Osteocyte (in vitro differentiated cells): ENCODE measurements around the gene NID1. TPM values are rescaled to one million over a fixed set of nuclear protein-coding genes. Genes with fewer than 3 reads are reported as not detected.

Experiments
- DNase-seq: peaks from one replicate; pipeline ENCODE4 v3.0.0; 2021; ENCODE audit warnings: mixed read lengths; ENCODE audit not compliant: unreplicated experiment; ENCODE audit errors: extremely low spot score
- H3K27ac Mint-ChIP-seq: one replicate; pipeline ENCODE4 v1.8.0; 2021; ENCODE audit warnings: mild to moderate bottlenecking, mixed read lengths; ENCODE audit not compliant: unreplicated experiment
- H3K27me3 Mint-ChIP-seq: one replicate; pipeline ENCODE4 v1.8.0; 2021; ENCODE audit warnings: mixed read lengths; ENCODE audit not compliant: unreplicated experiment
- H3K36me3 Mint-ChIP-seq: one replicate; pipeline ENCODE4 v1.8.0; 2021; ENCODE audit warnings: mixed read lengths; ENCODE audit not compliant: unreplicated experiment
- H3K4me1 Mint-ChIP-seq: one replicate; pipeline ENCODE4 v1.8.0; 2021; ENCODE audit warnings: mixed read lengths; ENCODE audit not compliant: unreplicated experiment
- H3K4me3 Mint-ChIP-seq: one replicate; pipeline ENCODE4 v1.8.0; 2021; ENCODE audit warnings: mild to moderate bottlenecking, moderate library complexity, mixed read lengths; ENCODE audit not compliant: unreplicated experiment
- H3K9me3 Mint-ChIP-seq: one replicate; pipeline ENCODE4 v1.8.0; 2021; ENCODE audit warnings: mixed read lengths; ENCODE audit not compliant: unreplicated experiment
- CTCF ChIP-seq: fragments of 200-600 bp; sonication (generic); IDR thresholded peaks from 2 replicates; pipeline ENCODE4 v1.5.0; 2021; ENCODE audit warnings: antibody characterized with exemption, mild to moderate bottlenecking, moderate library complexity
- total RNA-seq: library from RNA; stranded (reverse); gene quantifications from 2 replicates; pipeline ENCODE4 v1.2.1, GENCODE V29; 2021

Gene NID1
- total RNA-seq, 1 donor from 2014 or later: 142 TPM

DNA sequence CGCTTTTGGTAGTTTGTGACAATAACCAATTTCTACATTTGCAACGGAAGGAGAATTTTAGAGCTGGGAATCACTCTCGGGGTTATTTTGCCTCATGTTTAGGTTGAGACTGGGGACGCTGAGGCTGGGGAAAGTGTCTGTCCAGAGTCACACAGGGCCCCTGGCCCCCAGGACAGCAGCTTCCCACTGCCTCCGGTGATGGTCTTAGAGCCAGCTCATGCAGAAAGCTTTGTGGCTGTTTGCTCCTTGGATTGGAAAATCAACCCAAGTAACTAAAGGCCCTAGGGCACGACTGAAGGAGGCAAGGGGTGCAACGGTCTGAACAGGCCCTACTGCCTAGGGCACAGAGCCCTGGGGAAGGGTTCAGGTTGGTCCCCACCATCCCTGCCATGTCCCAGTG, 72.0 kb downstream of the NID1 start:
- H3K9me3 Mint-ChIP-seq: peaks cover 25% of the 10 kb centered on the region
- no peak overlapping the region for H3K4me3 Mint-ChIP-seq
- no peak for TF ChIP-seq CTCF
- H3K27me3 Mint-ChIP-seq: no peaks in the 10 kb centered on the region
- no peaks in the 10 kb centered on the region for H3K4me1 Mint-ChIP-seq
- H3K36me3 Mint-ChIP-seq: peaks cover 43% of the 10 kb centered on the region
- H3K27ac Mint-ChIP-seq: no peak overlapping the region
- no peak for DNase-seq

DNA sequence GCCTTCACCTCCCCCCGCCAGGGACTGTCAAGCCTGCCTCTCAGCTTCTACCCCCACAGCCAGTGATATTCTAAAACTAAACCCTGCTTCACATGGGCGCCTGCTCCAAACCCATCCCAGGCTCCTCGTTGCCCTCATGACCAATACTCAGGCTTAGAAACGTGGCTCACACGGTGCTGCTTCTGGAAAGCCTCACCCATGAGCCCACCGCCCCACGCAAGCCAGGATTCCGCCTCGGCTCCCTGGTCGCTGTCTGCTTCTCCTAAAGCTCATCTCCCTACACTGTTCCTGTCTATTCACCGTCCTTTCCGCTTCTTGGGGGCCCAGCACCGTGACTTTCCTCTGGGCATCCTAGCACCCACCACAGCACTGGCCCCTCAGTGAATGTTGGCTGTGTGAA, 72.5 kb downstream of the NID1 start:
- peaks cover 48% of the 10 kb centered on the region for H3K36me3 Mint-ChIP-seq
- H3K4me1 Mint-ChIP-seq: no peaks in the 10 kb centered on the region
- H3K9me3 Mint-ChIP-seq: peaks cover 29% of the 10 kb centered on the region
- no peak overlapping the region for H3K27ac Mint-ChIP-seq
- no peak overlapping the region for H3K4me3 Mint-ChIP-seq
- no peak for DNase-seq
- no peak for TF ChIP-seq CTCF
- no peaks in the 10 kb centered on the region for H3K27me3 Mint-ChIP-seq

DNA sequence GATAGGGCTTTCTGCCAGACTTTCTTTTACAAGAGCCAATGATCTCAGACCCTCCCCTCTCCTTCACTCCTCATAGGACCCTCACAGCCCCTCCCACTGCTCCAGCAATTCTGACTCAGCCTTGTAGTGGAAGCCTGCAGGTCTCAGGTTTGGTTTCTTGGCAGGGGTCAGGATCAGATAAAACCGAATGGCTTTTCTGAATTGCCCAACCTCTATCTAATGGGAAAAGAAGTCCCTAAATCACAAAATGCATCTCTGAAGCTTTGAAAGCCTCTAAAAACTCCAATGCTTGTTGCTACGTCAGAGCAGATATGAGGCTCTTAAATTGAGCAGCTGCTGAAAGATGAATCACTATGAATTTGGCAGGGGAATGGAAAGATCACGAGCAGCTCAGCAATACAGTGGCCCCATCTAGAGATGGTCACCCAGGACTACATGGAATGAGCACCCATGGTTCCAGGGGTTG, 74.5 kb downstream of the NID1 start:
- Mint-ChIP-seq H3K9me3 (peaks cover 29% of the 10 kb centered on the region), H3K27ac (no peak overlapping the region), H3K27me3 (no peaks in the 10 kb centered on the region), H3K36me3 (peaks cover 47% of the 10 kb centered on the region), H3K4me3 (no peak overlapping the region), H3K4me1 (peaks cover 6% of the 10 kb centered on the region)
- DNase-seq: no peak
- TF ChIP-seq CTCF: no peak

- no peak for TF ChIP-seq CTCF
- Mint-ChIP-seq H3K9me3 (peaks cover 29% of the 10 kb centered on the region), H3K27me3 (no peaks in the 10 kb centered on the region), H3K4me3 (no peak overlapping the region), H3K4me1 (peaks cover 18% of the 10 kb centered on the region), H3K36me3 (peaks cover 47% of the 10 kb centered on the region), H3K27ac (no peak overlapping the region)
- DNase-seq: no peak
Observed at GRCh38 chr1:235989105-235989504, 75.8 kb downstream of the NID1 start.

DNA sequence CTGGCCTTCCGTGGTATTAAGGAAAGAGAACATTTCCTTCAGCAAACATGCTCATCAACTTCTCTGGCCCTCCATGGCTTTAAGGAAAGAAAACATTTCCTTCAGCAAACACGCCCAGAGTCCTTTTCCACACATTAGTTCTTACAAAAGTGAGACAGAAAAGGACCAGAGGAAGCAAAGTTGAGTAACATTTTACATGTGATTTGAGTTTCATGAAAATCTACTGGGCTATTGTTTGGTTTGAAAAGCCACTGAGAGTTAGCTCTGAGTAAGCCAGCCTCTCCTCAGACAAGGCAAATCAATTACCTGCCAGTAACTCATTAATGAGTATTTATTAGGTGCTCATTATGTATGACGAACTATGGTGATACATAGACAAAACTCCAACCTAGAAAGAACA, 78.0 kb downstream of the NID1 start:
- DNase-seq: no peak
- Mint-ChIP-seq H3K27me3 (no peaks in the 10 kb centered on the region), H3K36me3 (peaks cover 39% of the 10 kb centered on the region), H3K4me3 (no peak overlapping the region), H3K4me1 (peaks cover 35% of the 10 kb centered on the region), H3K27ac (peak overlapping the region; percentile 44), H3K9me3 (peaks cover 29% of the 10 kb centered on the region)
- no peak for TF ChIP-seq CTCF
